22Rv1 (cell line): ENCODE results near the gene IFITM5.

Experiments used
- H3K27ac ChIP-seq: fragments of 450-650 bp; 2 replicates; pipeline ENCODE4 v1.5.1; 2017
- CTCF ChIP-seq: fragments of 450-650 bp; IDR thresholded peaks from 2 replicates; pipeline ENCODE4 v1.5.1; 2017; ENCODE audit warnings: mild to moderate bottlenecking
- ZFX ChIP-seq: fragments of 450-650 bp; IDR thresholded peaks from 2 replicates; pipeline ENCODE4 v1.6.1; 2017; ENCODE audit warnings: antibody characterized with exemption, borderline replicate concordance

IFITM5 gene

GRCh38 chr11:272195-272930, 27.0 kb downstream of the IFITM5 start:
- TF ChIP-seq ZFX (no peak), CTCF (no peak)

GRCh38 chr11:271319-271715, 28.0 kb downstream of the IFITM5 start:
- TF ChIP-seq ZFX (no peak), CTCF (no peak)
- no peak overlapping the region for H3K27ac ChIP-seq

More at GRCh38 chr11:272195-272930, 27.0 kb downstream of the IFITM5 start:
- H3K27ac ChIP-seq: no peak overlapping the region

GRCh38 chr11:270451-271318, 28.6 kb downstream of the IFITM5 start:
- H3K27ac ChIP-seq: no peak overlapping the region
- no peak for TF ChIP-seq ZFX
- TF ChIP-seq CTCF: no peak

- H3K27ac ChIP-seq: peak overlapping the region; percentile 73
- TF ChIP-seq ZFX (no peak), CTCF (no peak)
Measured at GRCh38 chr11:269146-269890, 30.0 kb downstream of the IFITM5 start.

GRCh38 chr11:268716-269145, 30.6 kb downstream of the IFITM5 start:
- peak overlapping the region; percentile 73 for H3K27ac ChIP-seq
- TF ChIP-seq CTCF: peak; percentile 64

- TF ChIP-seq ZFX (no peak), CTCF (no peak)
- peak overlapping the region; percentile 73 for H3K27ac ChIP-seq
Measured at GRCh38 chr11:267491-267994, 31.8 kb downstream of the IFITM5 start.
